ENCODE results near the gene STRIP1.

- TF ChIP-seq EGR1 (IDR thresholded peaks at IDR 0.05; ENCODE audit: low read depth in 2 of 2) (no peak), GABPA (IDR thresholded peaks at IDR 0.05 in 1 of 2, conservative IDR thresholded peaks at IDR 0.05 in 1 of 2) (no peak)
- TF ChIP-seq, protein P1, sequence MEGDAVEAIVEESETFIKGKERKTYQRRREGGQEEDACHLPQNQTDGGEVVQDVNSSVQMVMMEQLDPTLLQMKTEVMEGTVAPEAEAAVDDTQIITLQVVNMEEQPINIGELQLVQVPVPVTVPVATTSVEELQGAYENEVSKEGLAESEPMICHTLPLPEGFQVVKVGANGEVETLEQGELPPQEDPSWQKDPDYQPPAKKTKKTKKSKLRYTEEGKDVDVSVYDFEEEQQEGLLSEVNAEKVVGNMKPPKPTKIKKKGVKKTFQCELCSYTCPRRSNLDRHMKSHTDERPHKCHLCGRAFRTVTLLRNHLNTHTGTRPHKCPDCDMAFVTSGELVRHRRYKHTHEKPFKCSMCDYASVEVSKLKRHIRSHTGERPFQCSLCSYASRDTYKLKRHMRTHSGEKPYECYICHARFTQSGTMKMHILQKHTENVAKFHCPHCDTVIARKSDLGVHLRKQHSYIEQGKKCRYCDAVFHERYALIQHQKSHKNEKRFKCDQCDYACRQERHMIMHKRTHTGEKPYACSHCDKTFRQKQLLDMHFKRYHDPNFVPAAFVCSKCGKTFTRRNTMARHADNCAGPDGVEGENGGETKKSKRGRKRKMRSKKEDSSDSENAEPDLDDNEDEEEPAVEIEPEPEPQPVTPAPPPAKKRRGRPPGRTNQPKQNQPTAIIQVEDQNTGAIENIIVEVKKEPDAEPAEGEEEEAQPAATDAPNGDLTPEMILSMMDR (IDR thresholded peaks at IDR 0.05; ENCODE audit: low read depth, low read length, missing input control): no peak
- TF ChIP-seq, protein P2, sequence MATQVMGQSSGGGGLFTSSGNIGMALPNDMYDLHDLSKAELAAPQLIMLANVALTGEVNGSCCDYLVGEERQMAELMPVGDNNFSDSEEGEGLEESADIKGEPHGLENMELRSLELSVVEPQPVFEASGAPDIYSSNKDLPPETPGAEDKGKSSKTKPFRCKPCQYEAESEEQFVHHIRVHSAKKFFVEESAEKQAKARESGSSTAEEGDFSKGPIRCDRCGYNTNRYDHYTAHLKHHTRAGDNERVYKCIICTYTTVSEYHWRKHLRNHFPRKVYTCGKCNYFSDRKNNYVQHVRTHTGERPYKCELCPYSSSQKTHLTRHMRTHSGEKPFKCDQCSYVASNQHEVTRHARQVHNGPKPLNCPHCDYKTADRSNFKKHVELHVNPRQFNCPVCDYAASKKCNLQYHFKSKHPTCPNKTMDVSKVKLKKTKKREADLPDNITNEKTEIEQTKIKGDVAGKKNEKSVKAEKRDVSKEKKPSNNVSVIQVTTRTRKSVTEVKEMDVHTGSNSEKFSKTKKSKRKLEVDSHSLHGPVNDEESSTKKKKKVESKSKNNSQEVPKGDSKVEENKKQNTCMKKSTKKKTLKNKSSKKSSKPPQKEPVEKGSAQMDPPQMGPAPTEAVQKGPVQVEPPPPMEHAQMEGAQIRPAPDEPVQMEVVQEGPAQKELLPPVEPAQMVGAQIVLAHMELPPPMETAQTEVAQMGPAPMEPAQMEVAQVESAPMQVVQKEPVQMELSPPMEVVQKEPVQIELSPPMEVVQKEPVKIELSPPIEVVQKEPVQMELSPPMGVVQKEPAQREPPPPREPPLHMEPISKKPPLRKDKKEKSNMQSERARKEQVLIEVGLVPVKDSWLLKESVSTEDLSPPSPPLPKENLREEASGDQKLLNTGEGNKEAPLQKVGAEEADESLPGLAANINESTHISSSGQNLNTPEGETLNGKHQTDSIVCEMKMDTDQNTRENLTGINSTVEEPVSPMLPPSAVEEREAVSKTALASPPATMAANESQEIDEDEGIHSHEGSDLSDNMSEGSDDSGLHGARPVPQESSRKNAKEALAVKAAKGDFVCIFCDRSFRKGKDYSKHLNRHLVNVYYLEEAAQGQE (IDR thresholded peaks at IDR 0.05): no peak
- TF ChIP-seq, protein P3, sequence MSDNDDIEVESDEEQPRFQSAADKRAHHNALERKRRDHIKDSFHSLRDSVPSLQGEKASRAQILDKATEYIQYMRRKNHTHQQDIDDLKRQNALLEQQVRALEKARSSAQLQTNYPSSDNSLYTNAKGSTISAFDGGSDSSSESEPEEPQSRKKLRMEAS (IDR thresholded peaks at IDR 0.05): no peak
Measured at GRCh38 chr1:110062612-110063011, 28.2 kb downstream of the STRIP1 start.
